Stimulated activated CD4-positive, alpha-beta T cell treated with anti-CD3 and anti-CD28 coated beads, TNF-alpha, amount 100 ng/mL, for 24 hours (primary cell): ENCODE measurements around the gene TCOF1.

Source experiments
- DNase-seq, 3 experiments: peaks; one replicate each; pipeline ENCODE4 v3.0.0-alpha.2; 2020; ENCODE audit warnings: low read depth in 3 of 3

TCOF1 gene

GRCh38 chr5:150357326-150358260 lies at the start of gene TCOF1:
Gene TCOF1 (plus strand): TSS chr5:150357697. CDS start chr5:150357747, 50 bp downstream.
- peak; percentile 94 to 96 (median 96) for DNase-seq

- no peak for DNase-seq
These were observed 48.2 kb upstream of the TCOF1 start for GRCh38 chr5:150309101-150309885.

- no peak for DNase-seq
These were observed 47.6 kb upstream of the TCOF1 start for GRCh38 chr5:150309886-150310239.

GRCh38 chr5:150310246-150310645 lies 47.3 kb upstream of the TCOF1 start:
- no peak for DNase-seq

- no peak for DNase-seq
These were observed 46.3 kb upstream of the TCOF1 start for GRCh38 chr5:150311015-150311692.

GRCh38 chr5:150312518-150312917 lies 45.0 kb upstream of the TCOF1 start:
- DNase-seq = no peak

GRCh38 chr5:150313501-150313900 lies 44.0 kb upstream of the TCOF1 start:
- DNase-seq = no peak

GRCh38 chr5:150313921-150314716 lies 43.4 kb upstream of the TCOF1 start:
- no peak for DNase-seq

GRCh38 chr5:150315245-150315644 lies 42.3 kb upstream of the TCOF1 start:
- DNase-seq = no peak

GRCh38 chr5:150316320-150316719 lies 41.2 kb upstream of the TCOF1 start:
- no peak for DNase-seq

GRCh38 chr5:150317048-150318003 lies 40.2 kb upstream of the TCOF1 start:
- DNase-seq = no peak

GRCh38 chr5:150318613-150319483 lies 38.6 kb upstream of the TCOF1 start:
- DNase-seq = no peak

GRCh38 chr5:150319484-150319790 lies 38.1 kb upstream of the TCOF1 start:
- no peak for DNase-seq

- no peak for DNase-seq
These were observed 37.4 kb upstream of the TCOF1 start for GRCh38 chr5:150320044-150320613.

- no peak for DNase-seq
These were observed 36.3 kb upstream of the TCOF1 start for GRCh38 chr5:150321211-150321610.

GRCh38 chr5:150321784-150322183 lies 35.7 kb upstream of the TCOF1 start:
- no peak for DNase-seq

- DNase-seq = no peak
These were observed 35.3 kb upstream of the TCOF1 start for GRCh38 chr5:150322202-150322601.

GRCh38 chr5:150323092-150323491 lies 34.4 kb upstream of the TCOF1 start:
- DNase-seq = no peak

GRCh38 chr5:150323819-150324218 lies 33.7 kb upstream of the TCOF1 start:
- DNase-seq = no peak
